HUES6 (cell line): Measurements from ENCODE around the gene GLT8D1.
A peak's percentile ranks its signal among the peaks of the same experiment; 100 is the strongest.

Experiments
- H3K27ac ChIP-seq: 2 replicates; pipeline ENCODE4 v1.7.0; 2013; ENCODE audit warnings: low read depth, mild to moderate bottlenecking, low read length, inconsistent platforms
- H3K27me3 ChIP-seq: 2 replicates; pipeline ENCODE4 v1.6.1; 2013; ENCODE audit warnings: low read length; ENCODE audit not compliant: control insufficient read depth, insufficient read depth
- H3K36me3 ChIP-seq: 2 replicates; pipeline ENCODE4 v1.6.1; 2013; ENCODE audit warnings: low read length; ENCODE audit not compliant: control insufficient read depth, insufficient read depth
- H3K4me1 ChIP-seq: 2 replicates; pipeline ENCODE4 v1.6.1; 2013; ENCODE audit warnings: low read length; ENCODE audit not compliant: control insufficient read depth, insufficient read depth
- H3K4me3 ChIP-seq: 2 replicates; pipeline ENCODE4 v1.5.1; 2013; ENCODE audit warnings: low read depth, low read length
- H3K9ac ChIP-seq: one replicate; pipeline ENCODE4 v1.6.1; 2013; ENCODE audit warnings: mild to moderate bottlenecking, low read length
- H3K9me3 ChIP-seq: 2 replicates; pipeline ENCODE4 v1.6.1; 2013; ENCODE audit warnings: low read depth, low read length; ENCODE audit not compliant: control insufficient read depth, insufficient read depth

GLT8D1 gene

GRCh38 chr3:52690560-52690959, 15.0 kb downstream of the GLT8D1 start:
- Histone ChIP-seq H3K9ac (no peak overlapping the region), H3K27ac (no peak overlapping the region), H3K27me3 (no peaks in the 10 kb centered on the region), H3K36me3 (peaks cover 95% of the 10 kb centered on the region), H3K4me3 (no peak overlapping the region), H3K9me3 (no peaks in the 10 kb centered on the region), H3K4me1 (no peaks in the 10 kb centered on the region)

DNA sequence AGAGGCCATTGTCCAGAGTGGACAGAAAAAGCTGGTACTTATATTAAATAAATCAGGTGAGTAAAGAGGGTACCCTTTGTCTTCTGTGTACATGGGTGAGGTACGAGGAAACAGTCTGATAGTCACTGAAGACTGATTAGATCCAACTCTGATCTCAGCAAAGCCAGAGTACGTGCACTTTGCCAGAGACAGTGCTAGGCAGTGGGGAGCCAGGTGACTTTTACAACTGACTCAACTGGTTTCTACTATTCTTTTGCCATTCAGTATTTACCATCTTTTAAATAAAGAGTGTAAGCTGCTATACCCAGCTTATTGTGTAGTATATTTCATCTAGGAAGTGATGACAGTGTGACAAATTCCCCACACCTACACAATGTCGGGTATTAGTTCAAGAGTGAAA, 16.4 kb downstream of the GLT8D1 start:
- H3K9ac ChIP-seq = no peak overlapping the region
- H3K9me3 ChIP-seq = no peaks in the 10 kb centered on the region
- H3K4me3 ChIP-seq = no peak overlapping the region
- no peak overlapping the region for H3K27ac ChIP-seq
- no peaks in the 10 kb centered on the region for H3K27me3 ChIP-seq
- H3K36me3 ChIP-seq = peaks cover 81% of the 10 kb centered on the region
- H3K4me1 ChIP-seq = 0 out of 2 replicates have a peak, but pooled peaks cover 4% of the 10 kb centered on the region

DNA sequence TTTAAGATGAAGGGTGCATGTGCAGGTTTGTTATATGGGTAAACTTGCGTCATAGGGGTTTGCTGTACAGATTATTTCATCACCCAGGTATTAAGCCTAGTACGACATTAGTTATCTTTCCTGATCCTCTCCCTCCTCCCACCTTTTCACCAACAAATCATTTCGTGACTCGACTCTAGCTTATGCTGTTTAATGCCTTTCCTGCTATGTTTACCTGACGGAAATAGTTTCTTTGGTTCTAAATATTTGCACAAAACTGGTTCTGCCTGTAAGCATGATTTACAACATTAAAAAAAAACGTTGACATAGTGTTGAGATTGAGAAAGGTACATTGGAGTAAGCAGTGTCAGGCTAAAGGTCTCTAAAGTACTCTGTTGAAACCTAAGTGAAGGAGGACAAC, 17.3 kb downstream of the GLT8D1 start:
- Histone ChIP-seq H3K27me3 (no peaks in the 10 kb centered on the region), H3K27ac (no peak overlapping the region), H3K9me3 (no peaks in the 10 kb centered on the region), H3K4me3 (no peak overlapping the region), H3K4me1 (0 out of 2 replicates have a peak, but pooled peaks cover 4% of the 10 kb centered on the region), H3K36me3 (peaks cover 73% of the 10 kb centered on the region), H3K9ac (no peak overlapping the region)

DNA sequence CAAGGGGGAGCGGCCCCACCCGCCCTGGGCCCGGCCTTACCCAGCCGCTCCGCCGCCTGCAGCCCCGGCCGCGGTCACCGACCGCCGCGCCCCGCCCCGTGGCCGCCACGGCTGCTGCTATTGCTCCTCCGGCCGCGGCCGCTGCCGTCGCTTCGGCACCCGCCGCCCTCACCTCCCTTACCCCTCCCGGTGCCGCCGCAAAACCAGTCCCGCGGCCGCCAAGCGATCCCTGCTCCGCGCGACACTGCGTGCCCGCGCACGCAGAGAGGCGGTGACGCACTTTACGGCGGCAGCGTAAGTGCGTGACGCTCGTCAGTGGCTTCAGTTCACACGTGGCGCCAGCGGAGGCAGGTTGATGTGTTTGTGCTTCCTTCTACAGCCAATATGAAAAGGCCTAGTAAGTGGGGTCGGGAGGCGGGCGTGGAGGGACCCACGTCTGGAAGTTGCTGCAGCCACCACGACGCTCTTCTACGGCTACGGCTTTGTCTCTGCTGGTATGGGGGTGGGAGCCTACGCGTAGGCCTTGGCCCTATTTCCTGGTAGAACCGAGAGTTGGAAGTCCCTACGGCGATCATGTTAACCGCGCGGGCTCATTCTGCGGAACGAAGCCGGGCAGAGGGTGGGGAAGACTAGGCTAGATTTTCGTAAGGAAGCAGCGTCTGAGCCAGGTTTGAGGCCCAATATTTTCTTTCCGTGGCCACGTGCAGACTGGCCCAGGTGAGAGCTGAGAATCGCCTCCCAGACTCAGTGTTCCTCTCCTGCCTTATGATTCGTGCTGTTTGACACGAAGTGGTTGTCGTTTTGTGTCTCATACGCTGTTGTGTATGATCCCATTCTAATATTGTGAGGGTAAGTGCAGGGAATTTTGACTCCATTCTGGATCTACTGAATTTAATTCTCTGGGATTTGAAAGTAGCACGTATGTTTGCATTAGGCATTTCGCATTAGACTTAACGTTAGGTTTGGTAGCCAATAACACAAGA, 19.6 kb downstream of the GLT8D1 start, which contains the start of the genes GNL3 and PBRM1:
Gene GNL3, plus strand, starts transcription at position 324 of the 983 bp plus-strand sequence. Its CDS starts 61 bp downstream, at position 385.
Gene PBRM1, minus strand, starts transcription at position 205 of the 983 bp plus-strand sequence.
- peaks cover 55% of the 10 kb centered on the region for H3K36me3 ChIP-seq
- H3K9me3 ChIP-seq = no peaks in the 10 kb centered on the region
- H3K27ac ChIP-seq = peak within 1 kb of the TSS; percentile 79

DNA sequence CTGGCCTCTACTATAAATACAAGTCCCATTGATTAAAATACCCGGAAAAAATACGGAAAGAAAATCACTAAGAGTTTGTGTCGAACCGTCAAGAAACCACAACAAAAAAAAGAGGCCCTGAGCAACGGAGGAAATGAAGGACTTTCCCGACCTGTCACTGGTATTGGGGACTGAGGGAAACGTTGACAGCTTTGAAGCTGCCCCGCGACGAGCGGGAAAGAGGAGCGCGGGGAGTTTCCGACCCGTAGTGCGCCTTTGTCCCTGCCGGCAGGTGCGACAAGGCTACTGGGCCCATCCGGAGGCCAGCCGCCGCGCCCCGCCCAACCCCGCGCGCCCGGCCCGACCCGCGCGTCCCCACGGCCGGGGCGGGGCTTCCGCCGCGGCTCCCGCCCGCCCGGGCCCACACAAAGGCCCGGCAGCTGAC, 20.3 kb downstream of the GLT8D1 start:
- H3K27me3 ChIP-seq = no peaks in the 10 kb centered on the region
- no peak overlapping the region for H3K27ac ChIP-seq
- peak overlapping the region; percentile 96 for H3K4me3 ChIP-seq
- H3K9ac ChIP-seq = peak overlapping the region; percentile 98
- H3K36me3 ChIP-seq = peaks cover 48% of the 10 kb centered on the region
- H3K9me3 ChIP-seq = no peaks in the 10 kb centered on the region
- 0 out of 2 replicates have a peak, but pooled peaks cover 10% of the 10 kb centered on the region for H3K4me1 ChIP-seq

More for the DNA sequence above, 19.6 kb downstream of the GLT8D1 start, which contains the start of the genes GNL3 and PBRM1:
- Histone ChIP-seq H3K27me3 (no peaks in the 10 kb centered on the region), H3K9ac (peak within 1 kb of the TSS; percentile 98), H3K4me3 (peak within 1 kb of the TSS; percentile 96), H3K4me1 (0 out of 2 replicates have a peak, but pooled peaks cover 10% of the 10 kb centered on the region)

DNA sequence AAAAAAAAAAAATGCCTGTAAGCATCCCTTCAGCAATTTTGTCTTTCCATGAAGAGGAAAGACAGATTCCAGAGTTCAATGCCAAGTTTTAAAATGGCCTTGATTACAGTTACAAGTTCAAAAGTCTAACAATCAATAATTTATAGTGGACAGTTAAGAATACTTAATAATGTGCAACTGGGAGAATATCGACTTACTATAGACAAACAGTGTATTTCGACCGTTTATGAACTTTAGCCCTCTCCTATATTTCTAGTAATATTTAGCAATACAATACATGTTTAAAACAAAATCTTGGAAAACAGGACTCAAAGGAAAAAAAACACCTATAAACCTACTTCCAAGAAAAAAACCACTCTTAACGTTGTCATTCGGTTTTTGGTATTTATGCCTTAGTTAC, 21.4 kb downstream of the GLT8D1 start:
- H3K4me3 ChIP-seq = peak overlapping the region; percentile 96
- no peaks in the 10 kb centered on the region for H3K9me3 ChIP-seq
- H3K4me1 ChIP-seq = 0 out of 2 replicates have a peak, but pooled peaks cover 10% of the 10 kb centered on the region
- peaks cover 47% of the 10 kb centered on the region for H3K36me3 ChIP-seq
- no peaks in the 10 kb centered on the region for H3K27me3 ChIP-seq
- no peak overlapping the region for H3K27ac ChIP-seq
- H3K9ac ChIP-seq = no peak overlapping the region

GRCh38 chr3:52683611-52684010, 22.0 kb downstream of the GLT8D1 start:
- Histone ChIP-seq H3K4me3 (no peak overlapping the region), H3K36me3 (peaks cover 47% of the 10 kb centered on the region)

GRCh38 chr3:52682016-52682415, 23.6 kb downstream of the GLT8D1 start:
- Histone ChIP-seq H3K4me3 (no peak overlapping the region), H3K27ac (no peak overlapping the region), H3K27me3 (no peaks in the 10 kb centered on the region), H3K4me1 (0 out of 2 replicates have a peak, but pooled peaks cover 10% of the 10 kb centered on the region), H3K36me3 (peaks cover 45% of the 10 kb centered on the region), H3K9me3 (no peaks in the 10 kb centered on the region), H3K9ac (no peak overlapping the region)

More at GRCh38 chr3:52683611-52684010, 22.0 kb downstream of the GLT8D1 start:
- Histone ChIP-seq H3K27ac (no peak overlapping the region), H3K9me3 (no peaks in the 10 kb centered on the region), H3K27me3 (no peaks in the 10 kb centered on the region), H3K9ac (no peak overlapping the region), H3K4me1 (0 out of 2 replicates have a peak, but pooled peaks cover 10% of the 10 kb centered on the region)

GRCh38 chr3:52681596-52681995, 24.0 kb downstream of the GLT8D1 start:
- H3K4me3 ChIP-seq = no peak overlapping the region
- no peaks in the 10 kb centered on the region for H3K9me3 ChIP-seq
- H3K9ac ChIP-seq = no peak overlapping the region
- peaks cover 45% of the 10 kb centered on the region for H3K36me3 ChIP-seq
- no peaks in the 10 kb centered on the region for H3K27me3 ChIP-seq
- 0 out of 2 replicates have a peak, but pooled peaks cover 10% of the 10 kb centered on the region for H3K4me1 ChIP-seq
- H3K27ac ChIP-seq = no peak overlapping the region

- 0 out of 2 replicates have a peak, but pooled peaks cover 10% of the 10 kb centered on the region for H3K4me1 ChIP-seq
- H3K9me3 ChIP-seq = no peaks in the 10 kb centered on the region
- H3K36me3 ChIP-seq = peaks cover 52% of the 10 kb centered on the region
- H3K27me3 ChIP-seq = no peaks in the 10 kb centered on the region
- no peak overlapping the region for H3K27ac ChIP-seq
- no peak overlapping the region for H3K9ac ChIP-seq
- H3K4me3 ChIP-seq = no peak overlapping the region
These were observed 25.8 kb downstream of the GLT8D1 start for GRCh38 chr3:52679811-52680210.

- Histone ChIP-seq H3K4me3 (no peak overlapping the region), H3K9ac (no peak overlapping the region), H3K27me3 (no peaks in the 10 kb centered on the region), H3K4me1 (0 out of 2 replicates have a peak, but pooled peaks cover 6% of the 10 kb centered on the region), H3K27ac (no peak overlapping the region), H3K36me3 (peaks cover 54% of the 10 kb centered on the region), H3K9me3 (no peaks in the 10 kb centered on the region)
These were observed 26.4 kb downstream of the GLT8D1 start for GRCh38 chr3:52679199-52679538.
